GM21737 (cell line): ENCODE measurements around the gene AUH.

Source experiments
- ATAC-seq: cut with Tn5 transposase; IDR thresholded peaks from one replicate; pipeline ENCODE4 v1.9.1; 2021; ENCODE audit warnings: mild to moderate bottlenecking, moderate library complexity; ENCODE audit not compliant: unreplicated experiment

The AUH gene

GRCh38 chr9:91255327-91255726 lies 106.4 kb downstream of the AUH start:
- no peak for ATAC-seq

GRCh38 chr9:91253488-91253887 lies 108.2 kb downstream of the AUH start:
- ATAC-seq: no peak

GRCh38 chr9:91248707-91249106 lies 113.0 kb downstream of the AUH start:
- ATAC-seq: no peak

- ATAC-seq: no peak
Observed at GRCh38 chr9:91247278-91247677, 114.4 kb downstream of the AUH start.

- ATAC-seq: no peak
Observed at GRCh38 chr9:91246846-91247245, 114.9 kb downstream of the AUH start.

- no peak for ATAC-seq
Observed at GRCh38 chr9:91245431-91246313, 116.0 kb downstream of the AUH start.

- ATAC-seq: no peak
Observed at GRCh38 chr9:91243029-91243428, 118.7 kb downstream of the AUH start.

GRCh38 chr9:91241909-91242308 lies 119.8 kb downstream of the AUH start:
- ATAC-seq: no peak

GRCh38 chr9:91240596-91241165 lies 121.0 kb downstream of the AUH start:
- ATAC-seq: no peak

GRCh38 chr9:91239367-91240111 lies 122.2 kb downstream of the AUH start:
- no peak for ATAC-seq

GRCh38 chr9:91234523-91234922 lies 127.2 kb downstream of the AUH start:
- no peak for ATAC-seq

GRCh38 chr9:91231619-91232018 lies 130.1 kb downstream of the AUH start:
- ATAC-seq: no peak

- ATAC-seq: no peak
Observed at GRCh38 chr9:91223000-91223399, 138.7 kb downstream of the AUH start.

GRCh38 chr9:91222457-91222856 lies 139.3 kb downstream of the AUH start:
- no peak for ATAC-seq

GRCh38 chr9:91221332-91221731 lies 140.4 kb downstream of the AUH start:
- ATAC-seq: no peak

- ATAC-seq: no peak
Observed at GRCh38 chr9:91220491-91221135, 141.1 kb downstream of the AUH start.

GRCh38 chr9:91220021-91220420 lies 141.7 kb downstream of the AUH start:
- ATAC-seq: no peak

- no peak for ATAC-seq
Observed at GRCh38 chr9:91219557-91219956, 142.2 kb downstream of the AUH start.

- ATAC-seq: no peak
Observed at GRCh38 chr9:91217388-91217787, 144.3 kb downstream of the AUH start.

GRCh38 chr9:91214867-91215266 lies 146.9 kb downstream of the AUH start:
- ATAC-seq: no peak

- no peak for ATAC-seq
Observed at GRCh38 chr9:91214086-91214485, 147.6 kb downstream of the AUH start.
